ENCODE data around the gene ASPSCR1.

The ASPSCR1 gene

GRCh38 chr17:82056729-82057621 lies 79.5 kb downstream of the ASPSCR1 start:
- Mint-ChIP-seq H3K4me3 (no peak overlapping the region), H3K27ac (no peak overlapping the region), H3K9me3 (no peaks in the 10 kb centered on the region), H3K36me3 (ENCODE audit: low read depth) (peaks cover 7% of the 10 kb centered on the region), H3K27me3 (no peaks in the 10 kb centered on the region), H3K4me1 (ENCODE audit: low read depth) (peaks cover 11% of the 10 kb centered on the region)

DNA sequence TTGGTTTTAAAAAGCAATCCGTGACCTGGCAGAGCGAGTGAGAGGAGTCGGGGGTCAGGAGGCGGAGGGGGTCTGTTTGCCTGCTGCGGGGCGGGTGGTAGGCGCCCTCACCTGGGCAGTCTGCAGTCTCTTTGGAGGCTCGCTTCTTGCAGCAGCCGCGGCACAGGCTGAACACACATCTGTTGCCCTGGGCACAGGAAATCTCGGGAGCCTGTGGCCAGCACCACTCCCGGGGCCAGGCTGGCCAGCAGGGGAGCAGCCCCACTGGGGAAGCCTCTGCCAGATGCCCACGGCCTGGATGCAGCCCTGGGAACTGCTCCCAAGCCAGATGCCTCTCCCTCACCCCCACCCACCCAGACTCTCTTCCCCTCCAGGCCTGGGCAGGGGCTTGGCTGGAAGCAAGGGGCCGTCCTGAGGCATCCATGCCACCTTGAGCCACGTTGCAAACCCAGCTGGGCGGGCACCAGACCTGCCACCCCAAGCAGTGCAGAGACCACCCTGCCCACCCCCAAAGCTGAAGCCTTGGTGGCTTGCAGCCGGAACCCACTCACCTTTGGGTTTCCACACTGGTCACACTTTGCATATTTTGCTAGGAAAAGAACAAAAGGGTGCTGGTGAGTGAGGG lies 80.9 kb downstream of the ASPSCR1 start:
- H3K4me1 Mint-ChIP-seq (ENCODE audit: low read depth) = peaks cover 3% of the 10 kb centered on the region
- H3K27ac Mint-ChIP-seq = no peak overlapping the region
- no peak overlapping the region for H3K4me3 Mint-ChIP-seq
- H3K27me3 Mint-ChIP-seq = no peaks in the 10 kb centered on the region
- peaks cover 7% of the 10 kb centered on the region for H3K36me3 Mint-ChIP-seq (ENCODE audit: low read depth)
- H3K9me3 Mint-ChIP-seq = no peaks in the 10 kb centered on the region

GRCh38 chr17:82058855-82059249 lies 81.4 kb downstream of the ASPSCR1 start:
- Mint-ChIP-seq H3K9me3 (no peaks in the 10 kb centered on the region), H3K36me3 (ENCODE audit: low read depth) (peaks cover 7% of the 10 kb centered on the region), H3K4me1 (ENCODE audit: low read depth) (peaks cover 2% of the 10 kb centered on the region), H3K27ac (no peak overlapping the region), H3K4me3 (no peak overlapping the region), H3K27me3 (no peaks in the 10 kb centered on the region)

GRCh38 chr17:82059272-82060000 lies 82.0 kb downstream of the ASPSCR1 start:
- Mint-ChIP-seq H3K27me3 (no peaks in the 10 kb centered on the region), H3K4me1 (ENCODE audit: low read depth) (peaks cover 8% of the 10 kb centered on the region), H3K27ac (no peak overlapping the region), H3K36me3 (ENCODE audit: low read depth) (peaks cover 7% of the 10 kb centered on the region), H3K9me3 (no peaks in the 10 kb centered on the region), H3K4me3 (no peak overlapping the region)

DNA sequence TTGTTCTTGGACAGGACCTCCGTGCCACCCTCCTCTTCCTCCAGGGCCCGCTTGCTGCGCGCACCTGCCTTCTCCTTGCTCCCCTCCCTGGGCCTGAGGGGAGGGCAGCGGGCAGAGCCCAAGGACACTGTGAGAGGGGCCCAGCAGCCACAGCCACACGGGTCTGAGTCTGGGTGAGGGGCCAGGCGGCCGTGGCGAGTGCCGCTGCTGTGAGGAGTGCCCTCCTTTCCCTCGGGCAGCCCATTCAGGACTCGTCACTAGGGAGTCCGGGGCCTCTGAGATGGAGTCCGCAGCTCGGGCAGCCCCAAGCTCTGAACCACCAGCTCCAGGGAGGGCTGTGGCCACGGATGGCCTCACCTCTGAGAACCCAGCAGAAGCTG lies 82.6 kb downstream of the ASPSCR1 start:
- peaks cover 9% of the 10 kb centered on the region for H3K4me1 Mint-ChIP-seq (ENCODE audit: low read depth)
- no peaks in the 10 kb centered on the region for H3K27me3 Mint-ChIP-seq
- peaks cover 5% of the 10 kb centered on the region for H3K36me3 Mint-ChIP-seq (ENCODE audit: low read depth)
- no peak overlapping the region for H3K4me3 Mint-ChIP-seq
- no peak overlapping the region for H3K27ac Mint-ChIP-seq
- H3K9me3 Mint-ChIP-seq = no peaks in the 10 kb centered on the region

DNA sequence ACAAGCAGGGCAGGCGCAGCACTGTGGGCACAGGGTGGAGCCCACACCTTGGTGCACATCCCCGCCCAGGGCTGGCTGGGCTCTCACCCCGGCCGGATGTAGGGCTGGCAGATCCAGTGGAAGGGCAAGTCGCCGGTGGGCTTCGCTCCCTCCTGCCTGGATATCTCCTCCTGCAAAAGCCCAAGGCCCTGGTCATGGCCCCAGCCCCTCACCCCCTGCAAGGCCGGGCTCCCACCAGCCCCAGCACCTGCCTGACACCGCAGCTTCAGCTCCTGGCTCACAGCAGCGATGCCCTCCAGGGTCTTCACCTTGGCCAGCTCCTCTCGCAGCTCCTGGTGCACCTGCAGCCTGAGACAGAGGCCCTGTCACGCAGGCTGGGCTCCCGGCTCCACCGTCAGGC lies 83.2 kb downstream of the ASPSCR1 start:
- Mint-ChIP-seq H3K27ac (no peak overlapping the region), H3K27me3 (no peaks in the 10 kb centered on the region)

GRCh38 chr17:82061047-82061925 lies 83.9 kb downstream of the ASPSCR1 start:
- H3K36me3 Mint-ChIP-seq (ENCODE audit: low read depth) = peaks cover 3% of the 10 kb centered on the region
- H3K27me3 Mint-ChIP-seq = no peaks in the 10 kb centered on the region
- H3K9me3 Mint-ChIP-seq = no peaks in the 10 kb centered on the region
- peaks cover 12% of the 10 kb centered on the region for H3K4me1 Mint-ChIP-seq (ENCODE audit: low read depth)
- H3K27ac Mint-ChIP-seq = no peak overlapping the region
- no peak overlapping the region for H3K4me3 Mint-ChIP-seq

More for the DNA sequence above, 83.2 kb downstream of the ASPSCR1 start:
- Mint-ChIP-seq H3K9me3 (no peaks in the 10 kb centered on the region), H3K4me1 (ENCODE audit: low read depth) (peaks cover 9% of the 10 kb centered on the region), H3K4me3 (no peak overlapping the region), H3K36me3 (ENCODE audit: low read depth) (peaks cover 3% of the 10 kb centered on the region)

DNA sequence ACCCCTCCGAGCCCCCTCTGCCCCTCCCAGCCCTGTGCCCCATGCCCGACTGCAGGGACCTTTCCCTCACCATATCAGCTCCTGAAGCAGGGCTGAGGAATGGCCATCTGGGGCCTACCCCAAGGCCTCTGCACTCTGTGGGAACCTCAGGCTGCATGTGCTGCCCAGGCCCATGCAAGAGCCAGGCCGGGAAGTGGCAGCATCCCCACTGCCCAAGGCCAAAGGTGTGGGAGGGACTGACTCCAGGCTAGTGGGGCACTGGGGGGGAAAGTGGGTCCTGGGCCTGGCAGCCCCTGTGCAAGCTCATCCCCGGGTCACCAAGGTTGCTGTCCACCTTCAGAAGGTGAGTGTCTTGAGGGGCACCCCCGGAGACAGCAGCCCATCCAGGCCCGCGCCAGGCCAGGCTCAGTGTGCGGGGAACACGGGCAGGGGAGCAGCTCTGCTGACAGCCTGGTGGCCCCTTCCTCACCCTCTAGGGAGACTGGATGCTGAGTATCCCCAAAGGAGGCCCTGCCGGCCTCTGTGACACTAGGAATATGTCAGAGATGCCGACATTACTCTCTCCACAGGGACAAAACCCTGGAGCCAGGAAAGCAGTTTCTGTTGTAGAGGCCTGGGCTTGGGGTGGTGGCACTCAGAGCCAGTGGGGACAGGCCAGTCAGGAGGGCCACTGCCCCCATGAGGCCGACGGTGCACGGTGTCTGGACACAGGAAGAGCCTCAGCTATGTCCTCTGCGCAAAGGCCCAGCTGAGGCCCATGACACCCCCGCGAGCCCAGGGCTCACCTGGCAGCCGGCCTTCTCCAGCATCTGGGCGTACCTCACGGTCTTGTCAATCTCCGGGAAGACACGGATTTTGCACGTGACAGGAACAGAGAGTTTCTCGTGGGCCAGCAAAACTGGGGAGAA lies 84.9 kb downstream of the ASPSCR1 start:
- Mint-ChIP-seq H3K9me3 (no peaks in the 10 kb centered on the region), H3K27ac (no peak overlapping the region), H3K4me1 (ENCODE audit: low read depth) (peaks cover 16% of the 10 kb centered on the region), H3K36me3 (ENCODE audit: low read depth) (peaks cover 3% of the 10 kb centered on the region), H3K27me3 (no peaks in the 10 kb centered on the region), H3K4me3 (no peak overlapping the region)

GRCh38 chr17:82062984-82063368 lies 85.5 kb downstream of the ASPSCR1 start:
- H3K27ac Mint-ChIP-seq = no peak overlapping the region
- H3K9me3 Mint-ChIP-seq = no peaks in the 10 kb centered on the region
- no peak overlapping the region for H3K4me3 Mint-ChIP-seq
- H3K36me3 Mint-ChIP-seq (ENCODE audit: low read depth) = peaks cover 3% of the 10 kb centered on the region
- H3K27me3 Mint-ChIP-seq = no peaks in the 10 kb centered on the region
- H3K4me1 Mint-ChIP-seq (ENCODE audit: low read depth) = peaks cover 16% of the 10 kb centered on the region

DNA sequence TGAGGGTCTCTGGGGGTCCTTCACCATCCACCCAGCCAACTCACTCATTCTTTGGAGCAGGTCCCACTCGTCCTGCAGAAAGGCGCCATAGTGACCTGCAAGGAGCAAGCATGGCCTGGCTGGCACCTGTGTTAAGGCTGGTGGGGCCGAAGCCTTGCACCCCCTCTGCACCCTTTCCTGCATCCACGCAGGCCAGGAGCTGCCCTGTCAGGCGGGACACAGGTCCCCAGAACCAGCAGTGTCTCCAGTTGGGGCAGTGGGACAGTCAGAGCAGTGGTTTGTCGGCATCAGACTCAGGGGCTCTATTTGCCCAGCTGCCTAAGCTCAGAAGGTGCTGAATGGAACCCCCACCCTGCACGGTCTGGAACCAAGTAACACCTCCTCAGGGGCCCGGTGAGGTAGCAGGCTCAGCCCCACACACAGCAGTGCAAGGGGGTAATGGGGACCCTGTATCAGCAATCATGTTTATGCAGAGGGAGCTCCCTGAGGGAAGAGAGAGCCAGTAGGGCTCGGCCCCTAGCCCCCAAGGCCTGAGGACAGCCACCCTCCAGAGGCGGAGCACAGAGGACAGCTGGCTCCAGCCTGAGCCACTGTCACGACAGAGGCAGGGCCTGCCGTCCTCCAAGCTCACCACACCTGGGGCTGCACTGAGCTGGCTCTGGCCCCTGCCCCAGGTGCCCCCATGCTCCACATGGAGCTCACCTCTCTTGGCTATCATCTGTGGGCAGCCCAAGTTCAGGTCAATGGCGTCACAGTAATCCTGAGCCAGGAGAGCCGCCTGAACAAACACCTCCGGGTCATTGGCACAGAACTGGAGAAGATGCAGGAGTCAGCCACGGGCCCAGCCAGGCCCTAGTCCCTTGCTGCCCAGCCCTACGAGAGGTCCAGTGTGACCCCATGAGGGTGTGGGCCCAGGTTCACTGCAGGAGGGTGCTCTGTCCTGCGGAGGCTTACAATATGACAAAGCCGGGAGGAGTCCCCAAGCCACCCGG lies 86.3 kb downstream of the ASPSCR1 start:
- Mint-ChIP-seq H3K36me3 (ENCODE audit: low read depth) (peaks cover 3% of the 10 kb centered on the region), H3K4me3 (peak overlapping the region; percentile 80), H3K27ac (peak overlapping the region; percentile 31), H3K27me3 (no peaks in the 10 kb centered on the region), H3K4me1 (ENCODE audit: low read depth) (peaks cover 16% of the 10 kb centered on the region), H3K9me3 (no peaks in the 10 kb centered on the region)

DNA sequence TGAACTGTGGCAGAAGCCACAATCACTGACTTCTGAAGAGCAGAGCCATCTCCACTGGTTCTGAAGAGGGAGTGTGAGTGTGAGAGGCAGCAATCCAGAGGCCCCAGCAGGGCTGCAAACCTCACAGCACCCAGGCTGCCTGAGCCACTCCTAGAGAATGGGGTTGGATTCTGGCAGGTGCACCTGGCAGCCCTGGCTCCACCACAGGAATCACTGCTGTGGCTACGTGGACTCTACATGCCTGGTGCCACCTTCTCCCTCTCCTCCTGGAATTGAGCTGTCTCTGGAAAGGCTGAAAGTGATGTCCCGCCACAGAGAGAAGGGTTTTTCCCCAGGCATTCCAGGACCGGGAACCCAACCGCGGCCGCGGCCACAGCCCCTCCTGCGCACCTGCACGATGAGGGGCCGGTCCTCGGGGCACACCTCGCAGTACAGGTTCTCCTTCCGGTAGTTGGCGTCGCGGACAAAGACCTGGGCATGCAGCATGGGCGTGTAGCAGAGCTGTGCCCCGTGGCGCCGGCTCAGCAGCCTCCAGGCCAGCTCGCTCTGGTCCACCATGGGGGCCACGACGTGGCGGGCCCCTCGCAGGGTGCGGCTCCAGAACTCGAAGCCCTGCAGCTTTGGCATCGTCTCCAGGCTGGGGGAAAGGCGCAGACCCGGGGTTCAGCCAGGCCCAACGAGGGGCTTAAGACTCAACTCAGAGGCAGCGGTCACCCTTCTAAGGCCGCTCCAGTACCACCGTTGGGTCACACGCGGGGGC lies 87.2 kb downstream of the ASPSCR1 start:
- no peaks in the 10 kb centered on the region for H3K9me3 Mint-ChIP-seq
- peak overlapping the region; percentile 31 for H3K27ac Mint-ChIP-seq
- H3K36me3 Mint-ChIP-seq (ENCODE audit: low read depth) = peaks cover 3% of the 10 kb centered on the region
- peak overlapping the region; percentile 80 for H3K4me3 Mint-ChIP-seq
- no peaks in the 10 kb centered on the region for H3K27me3 Mint-ChIP-seq
- peaks cover 16% of the 10 kb centered on the region for H3K4me1 Mint-ChIP-seq (ENCODE audit: low read depth)

DNA sequence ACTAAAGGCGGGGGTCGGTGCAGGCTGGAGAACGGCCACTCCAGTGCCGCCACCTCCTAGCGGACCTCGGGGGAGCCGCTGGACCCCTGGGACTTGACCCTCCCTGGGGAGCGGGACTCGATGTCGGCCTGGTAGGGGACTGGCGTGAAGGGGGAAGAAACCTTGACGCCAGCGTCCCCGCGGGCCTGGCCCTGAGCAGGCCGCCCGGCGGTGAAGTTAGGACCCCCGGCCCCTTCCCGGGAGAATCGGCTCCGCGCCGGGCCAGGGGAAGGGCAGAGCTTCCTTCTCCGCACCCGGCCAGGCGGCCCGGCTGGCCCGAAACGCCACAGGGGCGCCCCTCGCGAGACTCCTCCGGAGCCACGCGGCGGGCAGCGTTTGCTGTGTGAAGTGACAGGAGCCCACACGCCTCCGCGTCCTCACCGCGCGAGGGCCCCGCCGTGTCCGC lies 87.8 kb downstream of the ASPSCR1 start:
- Mint-ChIP-seq H3K36me3 (ENCODE audit: low read depth) (peaks cover 1% of the 10 kb centered on the region), H3K4me1 (ENCODE audit: low read depth) (peaks cover 16% of the 10 kb centered on the region), H3K9me3 (no peaks in the 10 kb centered on the region), H3K27ac (no peak overlapping the region), H3K27me3 (no peaks in the 10 kb centered on the region), H3K4me3 (peak overlapping the region; percentile 80)
